ENCODE measurements around the gene C8B.

The C8B gene

DNA sequence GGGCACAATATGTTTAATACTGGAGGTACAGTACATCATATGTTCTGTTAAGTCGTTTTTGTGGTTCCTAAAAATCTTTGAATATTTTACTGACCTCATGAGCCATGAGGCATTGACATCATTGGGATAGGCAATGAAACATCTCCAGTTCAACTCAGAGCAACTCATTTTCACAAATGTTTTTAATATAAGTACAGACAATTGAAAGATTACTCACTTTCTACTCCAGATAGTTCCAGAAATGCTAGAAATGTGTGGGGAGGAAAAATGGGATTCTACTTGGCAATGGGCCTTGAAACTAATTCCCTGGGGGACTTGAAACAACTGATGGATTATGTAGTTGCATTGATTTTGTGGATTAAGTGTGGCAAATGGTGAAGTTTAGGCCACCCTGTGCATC lies 7.2 kb upstream of the C8B start:
- WGBS (ENCODE audit: insufficient coverage, insufficient read length) = no CpG with 5 or more reads among the region's 1 CpG
- H3K9me3 ChIP-seq (ENCODE audit: control insufficient read depth, insufficient read depth, low read length) = no peaks in the 10 kb centered on the region
- H3K4me1 ChIP-seq (ENCODE audit: control insufficient read depth, insufficient read depth, low read length) = no peaks in the 10 kb centered on the region
- DNase-seq (ENCODE audit: low read depth, low spot score) = no peak
- H3K27me3 ChIP-seq (ENCODE audit: control insufficient read depth, insufficient read depth, low read length) = no peaks in the 10 kb centered on the region
- H3K4me3 ChIP-seq (ENCODE audit: low read length) = no peak overlapping the region
- no peak overlapping the region for H3K27ac ChIP-seq (ENCODE audit: low read length)
- H3K36me3 ChIP-seq (ENCODE audit: control insufficient read depth, insufficient read depth, low read length) = no peaks in the 10 kb centered on the region

DNA sequence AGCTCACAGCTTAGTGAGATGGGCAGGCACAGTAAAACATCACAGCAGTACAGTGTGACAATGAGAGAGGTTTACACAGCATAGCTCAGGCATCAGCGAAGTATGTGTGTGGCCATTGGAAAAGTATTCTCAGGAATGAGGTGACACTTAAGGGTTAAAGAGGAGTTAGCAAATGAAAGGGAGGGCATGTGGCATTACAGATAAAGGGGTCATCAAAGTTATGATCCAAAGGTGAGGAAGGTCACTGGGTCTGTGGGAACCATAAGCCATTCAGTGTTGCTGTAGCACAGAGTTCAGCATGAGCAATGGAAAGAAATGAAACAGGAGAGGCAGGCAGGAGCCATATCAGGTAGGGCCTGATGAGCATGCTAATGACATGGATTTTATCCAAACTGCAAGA lies 4.5 kb upstream of the C8B start:
- Histone ChIP-seq H3K36me3 (ENCODE audit: control insufficient read depth, insufficient read depth, low read length) (no peaks in the 10 kb centered on the region), H3K4me3 (ENCODE audit: low read length) (no peak overlapping the region), H3K27ac (ENCODE audit: low read length) (no peak overlapping the region), H3K9me3 (ENCODE audit: control insufficient read depth, insufficient read depth, low read length) (no peaks in the 10 kb centered on the region), H3K27me3 (ENCODE audit: control insufficient read depth, insufficient read depth, low read length) (no peaks in the 10 kb centered on the region), H3K4me1 (ENCODE audit: control insufficient read depth, insufficient read depth, low read length) (no peaks in the 10 kb centered on the region)
- no CpG with 5 or more reads among the region's 1 CpG for WGBS (ENCODE audit: insufficient coverage, insufficient read length)
- no peak for DNase-seq (ENCODE audit: low read depth, low spot score)

DNA sequence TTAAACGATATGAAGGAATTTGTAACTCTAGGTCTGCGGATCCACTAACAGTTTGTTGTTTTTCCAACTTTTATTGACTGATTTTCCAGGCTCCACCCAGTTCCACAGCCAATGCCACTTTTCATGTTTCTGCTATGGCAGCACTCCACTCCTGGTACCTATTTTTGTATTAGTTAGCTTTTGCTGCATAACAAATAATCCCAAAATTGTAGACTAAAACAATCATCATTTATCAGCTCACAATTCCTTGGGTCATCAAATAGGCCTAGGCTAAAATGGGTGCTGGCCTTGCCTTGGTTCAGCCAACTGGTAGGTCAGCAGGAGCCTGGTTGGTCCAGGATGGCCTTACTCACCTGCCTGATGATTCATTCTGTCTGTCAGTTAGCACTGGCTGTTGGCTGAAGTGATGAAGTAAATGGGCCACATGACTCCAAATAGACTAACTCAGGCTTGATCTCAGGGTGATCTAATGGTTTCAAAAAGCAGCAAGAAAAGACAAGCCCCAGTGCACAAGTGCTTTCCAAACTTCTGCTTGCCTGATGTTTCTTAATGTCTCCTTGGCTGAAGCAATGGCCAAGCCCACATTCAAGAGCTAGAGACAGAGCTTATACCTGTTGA lies 3.2 kb upstream of the C8B start:
- no peaks in the 10 kb centered on the region for H3K27me3 ChIP-seq (ENCODE audit: control insufficient read depth, insufficient read depth, low read length)
- no peak overlapping the region for H3K27ac ChIP-seq (ENCODE audit: low read length)
- WGBS (ENCODE audit: insufficient coverage, insufficient read length) = no CpG with 5 or more reads among the region's 2 CpGs
- H3K36me3 ChIP-seq (ENCODE audit: control insufficient read depth, insufficient read depth, low read length) = no peaks in the 10 kb centered on the region
- H3K4me3 ChIP-seq (ENCODE audit: low read length) = no peak overlapping the region
- H3K4me1 ChIP-seq (ENCODE audit: control insufficient read depth, insufficient read depth, low read length) = no peaks in the 10 kb centered on the region
- no peaks in the 10 kb centered on the region for H3K9me3 ChIP-seq (ENCODE audit: control insufficient read depth, insufficient read depth, low read length)
- no peak for DNase-seq (ENCODE audit: low read depth, low spot score)

DNA sequence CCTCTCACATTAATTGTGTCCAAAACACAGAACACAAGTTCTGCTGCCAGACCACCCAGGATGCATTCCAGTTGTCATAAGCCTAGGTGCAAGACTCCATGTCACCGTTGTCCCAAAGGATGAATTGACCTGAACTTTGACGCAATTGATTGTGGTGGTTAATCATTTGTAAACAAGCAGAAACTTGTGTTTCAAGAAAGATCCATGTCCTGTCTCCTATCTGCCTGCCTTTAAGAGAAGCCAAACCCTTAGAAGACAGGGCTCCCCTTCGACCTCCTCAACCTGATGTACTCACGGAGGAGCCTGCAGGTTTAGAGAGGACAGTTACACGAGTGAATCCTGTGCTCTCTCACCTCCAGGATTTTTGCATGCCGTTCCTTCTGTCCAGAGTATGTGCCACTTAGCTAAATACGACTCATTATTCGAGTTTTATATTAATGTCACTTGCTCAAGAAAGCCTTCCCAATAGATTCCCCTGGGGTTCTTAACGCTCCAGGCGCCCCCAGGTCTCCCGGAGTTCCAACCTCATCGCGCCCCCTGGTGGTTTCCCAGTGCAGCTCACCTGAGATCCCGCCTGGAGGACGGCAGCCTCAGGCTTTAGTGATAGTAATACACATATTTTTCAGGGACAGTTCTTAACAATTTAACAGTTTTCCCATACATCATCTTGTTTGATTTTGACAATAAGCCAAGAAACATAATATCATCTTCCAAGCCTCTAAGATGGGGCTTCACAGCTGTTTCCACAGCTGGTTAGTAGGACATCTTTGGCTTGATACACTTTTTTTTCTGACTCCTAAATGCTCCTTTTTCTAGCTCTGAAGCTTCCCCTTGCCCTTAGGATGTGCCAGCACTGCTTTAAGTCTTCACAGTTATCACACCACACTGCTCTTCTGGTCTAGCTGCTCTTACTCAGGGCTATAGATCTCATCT lies 2.4 kb upstream of the C8B start:
- DNase-seq (ENCODE audit: low read depth, low spot score) = peak; percentile 25
- H3K9me3 ChIP-seq (ENCODE audit: control insufficient read depth, insufficient read depth, low read length) = no peaks in the 10 kb centered on the region
- no peaks in the 10 kb centered on the region for H3K27me3 ChIP-seq (ENCODE audit: control insufficient read depth, insufficient read depth, low read length)
- H3K36me3 ChIP-seq (ENCODE audit: control insufficient read depth, insufficient read depth, low read length) = no peaks in the 10 kb centered on the region
- no peaks in the 10 kb centered on the region for H3K4me1 ChIP-seq (ENCODE audit: control insufficient read depth, insufficient read depth, low read length)
- H3K4me3 ChIP-seq (ENCODE audit: low read length) = no peak overlapping the region
- H3K27ac ChIP-seq (ENCODE audit: low read length) = no peak overlapping the region
- WGBS (ENCODE audit: insufficient coverage, insufficient read length) = no CpG with 5 or more reads among the region's 15 CpGs

DNA sequence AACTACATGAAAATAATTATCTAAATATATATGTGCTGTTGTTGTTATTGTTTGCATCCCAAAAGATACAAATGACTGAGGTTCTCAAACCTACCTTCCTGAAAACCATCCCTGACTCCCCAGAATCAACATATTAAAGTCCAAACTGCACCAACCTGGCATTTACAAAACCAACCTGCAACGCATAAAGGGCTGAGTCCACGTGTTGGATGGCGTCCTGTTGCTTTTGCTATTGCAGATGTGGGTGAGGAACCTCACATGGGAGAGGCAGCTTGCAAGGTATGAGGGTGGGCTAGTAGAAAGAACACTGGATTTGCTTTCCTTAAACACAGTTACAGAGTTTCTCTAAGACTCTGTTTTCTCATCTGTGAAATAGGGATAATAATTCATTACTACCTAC lies 1.5 kb upstream of the C8B start:
- Histone ChIP-seq H3K36me3 (ENCODE audit: control insufficient read depth, insufficient read depth, low read length) (no peaks in the 10 kb centered on the region), H3K9me3 (ENCODE audit: control insufficient read depth, insufficient read depth, low read length) (no peaks in the 10 kb centered on the region), H3K4me3 (ENCODE audit: low read length) (no peak overlapping the region), H3K4me1 (ENCODE audit: control insufficient read depth, insufficient read depth, low read length) (no peaks in the 10 kb centered on the region), H3K27me3 (ENCODE audit: control insufficient read depth, insufficient read depth, low read length) (no peaks in the 10 kb centered on the region), H3K27ac (ENCODE audit: low read length) (no peak overlapping the region)
- no CpG with 5 or more reads among the region's 3 CpGs for WGBS (ENCODE audit: insufficient coverage, insufficient read length)
- no peak for DNase-seq (ENCODE audit: low read depth, low spot score)

DNA sequence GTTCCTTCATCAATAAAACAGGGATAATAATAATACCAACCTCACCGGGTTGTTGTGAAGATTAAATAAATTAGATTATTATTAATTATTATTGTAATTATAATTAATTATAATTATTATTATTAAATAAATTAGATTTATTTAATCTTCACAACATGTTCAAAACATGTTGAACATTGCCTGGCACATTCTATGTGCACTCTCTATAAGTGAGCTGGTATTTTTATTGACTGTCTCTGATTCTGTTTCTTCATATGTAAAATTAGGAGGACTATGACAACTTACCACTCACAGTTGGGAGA lies 834 bp upstream of the C8B start:
- Histone ChIP-seq H3K27me3 (ENCODE audit: control insufficient read depth, insufficient read depth, low read length) (no peaks in the 10 kb centered on the region), H3K9me3 (ENCODE audit: control insufficient read depth, insufficient read depth, low read length) (no peaks in the 10 kb centered on the region), H3K27ac (ENCODE audit: low read length) (no peak overlapping the region), H3K4me1 (ENCODE audit: control insufficient read depth, insufficient read depth, low read length) (no peaks in the 10 kb centered on the region), H3K4me3 (ENCODE audit: low read length) (no peak overlapping the region), H3K36me3 (ENCODE audit: control insufficient read depth, insufficient read depth, low read length) (no peaks in the 10 kb centered on the region)
- DNase-seq (ENCODE audit: low read depth, low spot score) = no peak
- no CpG with 5 or more reads among the region's 1 CpG for WGBS (ENCODE audit: insufficient coverage, insufficient read length)

DNA sequence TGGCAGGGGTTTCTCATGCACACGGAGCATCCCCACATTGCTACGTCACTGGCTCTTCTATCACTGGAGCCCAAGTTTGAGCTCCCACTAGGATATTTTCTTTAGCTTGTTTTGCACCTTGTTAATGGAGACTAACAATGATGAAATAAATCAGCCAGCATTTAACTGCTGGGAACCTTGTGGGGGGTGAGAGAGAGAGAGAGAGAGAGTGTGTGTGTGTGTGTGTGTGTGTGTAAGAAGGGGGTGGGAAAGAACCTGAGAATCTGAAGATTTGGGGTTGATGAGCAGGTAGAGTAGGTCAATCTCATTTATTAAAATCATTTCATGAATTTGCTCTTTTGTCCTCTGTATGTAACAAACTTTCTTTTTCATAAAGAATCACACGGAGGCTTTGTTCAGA lies 624 bp downstream of the C8B start:
- Histone ChIP-seq H3K4me1 (ENCODE audit: control insufficient read depth, insufficient read depth, low read length) (no peaks in the 10 kb centered on the region), H3K27me3 (ENCODE audit: control insufficient read depth, insufficient read depth, low read length) (no peaks in the 10 kb centered on the region), H3K4me3 (ENCODE audit: low read length) (no peak overlapping the region), H3K36me3 (ENCODE audit: control insufficient read depth, insufficient read depth, low read length) (no peaks in the 10 kb centered on the region), H3K27ac (ENCODE audit: low read length) (no peak overlapping the region), H3K9me3 (ENCODE audit: control insufficient read depth, insufficient read depth, low read length) (no peaks in the 10 kb centered on the region)
- DNase-seq (ENCODE audit: low read depth, low spot score) = no peak
- no CpG with 5 or more reads among the region's 3 CpGs for WGBS (ENCODE audit: insufficient coverage, insufficient read length)

DNA sequence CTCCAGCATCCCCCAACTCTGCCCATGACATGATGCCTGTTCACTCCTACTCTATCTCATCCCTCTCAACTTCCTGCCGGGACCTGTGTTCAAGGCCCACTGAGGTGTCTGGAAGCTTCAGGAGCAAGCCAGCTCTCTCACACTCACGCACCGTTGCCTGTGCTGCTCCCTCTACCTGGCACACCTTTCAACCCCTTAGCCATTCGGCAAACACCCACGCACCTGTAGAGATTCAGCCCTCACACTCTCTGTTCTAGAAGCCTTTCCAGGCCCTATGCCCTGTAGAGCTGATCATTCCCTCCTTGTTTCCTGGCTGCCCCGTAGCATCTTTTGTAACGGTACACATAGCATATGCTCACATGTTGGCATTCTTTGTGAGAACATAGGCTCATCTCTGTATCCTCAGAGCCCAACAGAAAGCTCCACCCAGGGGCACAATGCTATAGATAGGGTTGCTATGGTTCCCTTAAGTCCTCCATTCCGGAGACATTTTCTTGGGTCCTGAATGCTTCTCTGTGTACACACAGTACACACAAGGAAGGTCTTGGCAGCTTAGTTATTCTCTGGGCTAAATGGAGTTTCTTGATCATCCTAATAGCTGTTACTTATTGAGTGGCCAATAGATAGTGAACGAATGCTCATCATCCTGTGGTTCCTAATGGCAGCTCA lies 1.3 kb downstream of the C8B start:
- Histone ChIP-seq H3K27me3 (ENCODE audit: control insufficient read depth, insufficient read depth, low read length) (no peaks in the 10 kb centered on the region), H3K27ac (ENCODE audit: low read length) (no peak overlapping the region), H3K4me1 (ENCODE audit: control insufficient read depth, insufficient read depth, low read length) (no peaks in the 10 kb centered on the region), H3K9me3 (ENCODE audit: control insufficient read depth, insufficient read depth, low read length) (no peaks in the 10 kb centered on the region), H3K36me3 (ENCODE audit: control insufficient read depth, insufficient read depth, low read length) (no peaks in the 10 kb centered on the region), H3K4me3 (ENCODE audit: low read length) (no peak overlapping the region)
- no peak for DNase-seq (ENCODE audit: low read depth, low spot score)
- WGBS (ENCODE audit: insufficient coverage, insufficient read length) = no CpG with 5 or more reads among the region's 9 CpGs

DNA sequence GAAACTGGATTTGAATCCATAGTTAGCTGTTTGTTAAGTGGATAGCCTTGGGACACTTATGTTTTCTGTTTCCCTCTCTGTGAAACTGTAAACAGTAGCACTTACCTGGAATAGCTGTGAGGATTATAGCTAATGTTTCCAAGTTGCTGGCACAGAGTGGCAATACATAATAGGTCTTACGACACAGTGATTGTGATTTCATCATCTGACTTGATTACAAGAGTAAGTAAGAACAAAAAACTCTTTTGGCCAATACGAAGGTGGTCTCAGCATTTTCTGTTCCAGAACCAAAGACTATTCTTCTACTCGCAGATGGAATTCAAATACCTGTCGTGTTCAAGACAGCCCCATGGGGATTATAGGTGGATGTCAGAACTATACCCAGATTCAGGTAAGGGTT lies 2.1 kb downstream of the C8B start:
- H3K9me3 ChIP-seq (ENCODE audit: control insufficient read depth, insufficient read depth, low read length) = no peaks in the 10 kb centered on the region
- DNase-seq (ENCODE audit: low read depth, low spot score) = no peak
- no peak overlapping the region for H3K27ac ChIP-seq (ENCODE audit: low read length)
- H3K27me3 ChIP-seq (ENCODE audit: control insufficient read depth, insufficient read depth, low read length) = no peaks in the 10 kb centered on the region
- no peaks in the 10 kb centered on the region for H3K36me3 ChIP-seq (ENCODE audit: control insufficient read depth, insufficient read depth, low read length)
- no peak overlapping the region for H3K4me3 ChIP-seq (ENCODE audit: low read length)
- no peaks in the 10 kb centered on the region for H3K4me1 ChIP-seq (ENCODE audit: control insufficient read depth, insufficient read depth, low read length)
- WGBS (ENCODE audit: insufficient coverage, insufficient read length) = no CpG with 5 or more reads among the region's 4 CpGs

DNA sequence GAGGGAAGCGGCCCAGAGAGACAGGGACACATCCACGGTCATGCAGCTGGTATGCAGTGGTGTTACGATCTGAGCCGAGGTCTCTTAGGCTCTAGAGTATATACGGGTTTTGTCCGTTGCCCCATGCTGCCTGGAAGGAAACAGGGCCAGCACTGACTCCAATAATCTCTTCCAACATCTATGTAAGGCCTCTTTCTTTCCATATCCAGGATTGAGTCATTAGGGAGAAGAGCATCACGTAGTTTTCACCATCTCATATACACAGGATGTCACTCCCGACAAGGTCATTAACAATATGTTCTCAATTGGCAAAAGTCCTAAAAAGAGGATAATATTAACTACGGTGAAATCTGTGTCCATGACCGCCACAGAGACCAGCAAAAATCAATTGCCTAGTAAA lies 4.4 kb downstream of the C8B start:
- H3K36me3 ChIP-seq (ENCODE audit: control insufficient read depth, insufficient read depth, low read length) = no peaks in the 10 kb centered on the region
- H3K4me3 ChIP-seq (ENCODE audit: low read length) = no peak overlapping the region
- no CpG with 5 or more reads among the region's 10 CpGs for WGBS (ENCODE audit: insufficient coverage, insufficient read length)

More for the DNA sequence above, 4.4 kb downstream of the C8B start:
- H3K27me3 ChIP-seq (ENCODE audit: control insufficient read depth, insufficient read depth, low read length) = no peaks in the 10 kb centered on the region
- no peaks in the 10 kb centered on the region for H3K9me3 ChIP-seq (ENCODE audit: control insufficient read depth, insufficient read depth, low read length)
- no peak overlapping the region for H3K27ac ChIP-seq (ENCODE audit: low read length)
- no peaks in the 10 kb centered on the region for H3K4me1 ChIP-seq (ENCODE audit: control insufficient read depth, insufficient read depth, low read length)
- DNase-seq (ENCODE audit: low read depth, low spot score) = no peak
